Measurements from ENCODE around the gene ELOVL5.

- TF ChIP-seq ZNF274 (IDR thresholded peaks at IDR 0.05; ENCODE audit: low read depth, low read length) (no peak), YY1 (IDR thresholded peaks at IDR 0.05; ENCODE audit: insufficient read depth, insufficient read length) (no peak), SUZ12 (IDR thresholded peaks at IDR 0.05; ENCODE audit: extremely low read depth, insufficient read depth, insufficient read length) (no peak)
Measured at GRCh38 chr6:53238311-53238710, 110.4 kb downstream of the ELOVL5 start.
